ENCODE results near the gene ZNF787.

The ZNF787 gene

GRCh38 chr19:56136362-56136761, 15.3 kb upstream of the ZNF787 start:
- no peak overlapping the region for H3K27ac ChIP-seq (ENCODE audit: low read length)
- no peaks in the 10 kb centered on the region for H3K27me3 ChIP-seq (ENCODE audit: control insufficient read depth, insufficient read depth, low read length)
- peaks cover 2% of the 10 kb centered on the region; the same call in 1 of the 2 replicates for H3K4me1 ChIP-seq (ENCODE audit: control insufficient read depth, insufficient read depth, low read length)
- H3K4me3 ChIP-seq (ENCODE audit: low read length) = no peak overlapping the region
- WGBS (ENCODE audit: insufficient coverage, insufficient read length) = no CpG with 5 or more reads among the region's 10 CpGs
- no peaks in the 10 kb centered on the region for H3K36me3 ChIP-seq (ENCODE audit: control insufficient read depth, insufficient read depth, low read length)
- no peaks in the 10 kb centered on the region for H3K9me3 ChIP-seq (ENCODE audit: control insufficient read depth, insufficient read depth, low read length)
- no peak for DNase-seq (ENCODE audit: low read depth, low spot score)

GRCh38 chr19:56134654-56134921, 13.5 kb upstream of the ZNF787 start:
- no peak for DNase-seq (ENCODE audit: low read depth, low spot score)
- no peak overlapping the region for H3K4me3 ChIP-seq (ENCODE audit: low read length)
- no peaks in the 10 kb centered on the region for H3K9me3 ChIP-seq (ENCODE audit: control insufficient read depth, insufficient read depth, low read length)
- no peaks in the 10 kb centered on the region for H3K36me3 ChIP-seq (ENCODE audit: control insufficient read depth, insufficient read depth, low read length)
- no peak overlapping the region for H3K27ac ChIP-seq (ENCODE audit: low read length)
- peaks cover 2% of the 10 kb centered on the region; the same call in 1 of the 2 replicates for H3K4me1 ChIP-seq (ENCODE audit: control insufficient read depth, insufficient read depth, low read length)
- H3K27me3 ChIP-seq (ENCODE audit: control insufficient read depth, insufficient read depth, low read length) = no peaks in the 10 kb centered on the region
- WGBS (ENCODE audit: insufficient coverage, insufficient read length) = no CpG with 5 or more reads among the region's 5 CpGs

DNA sequence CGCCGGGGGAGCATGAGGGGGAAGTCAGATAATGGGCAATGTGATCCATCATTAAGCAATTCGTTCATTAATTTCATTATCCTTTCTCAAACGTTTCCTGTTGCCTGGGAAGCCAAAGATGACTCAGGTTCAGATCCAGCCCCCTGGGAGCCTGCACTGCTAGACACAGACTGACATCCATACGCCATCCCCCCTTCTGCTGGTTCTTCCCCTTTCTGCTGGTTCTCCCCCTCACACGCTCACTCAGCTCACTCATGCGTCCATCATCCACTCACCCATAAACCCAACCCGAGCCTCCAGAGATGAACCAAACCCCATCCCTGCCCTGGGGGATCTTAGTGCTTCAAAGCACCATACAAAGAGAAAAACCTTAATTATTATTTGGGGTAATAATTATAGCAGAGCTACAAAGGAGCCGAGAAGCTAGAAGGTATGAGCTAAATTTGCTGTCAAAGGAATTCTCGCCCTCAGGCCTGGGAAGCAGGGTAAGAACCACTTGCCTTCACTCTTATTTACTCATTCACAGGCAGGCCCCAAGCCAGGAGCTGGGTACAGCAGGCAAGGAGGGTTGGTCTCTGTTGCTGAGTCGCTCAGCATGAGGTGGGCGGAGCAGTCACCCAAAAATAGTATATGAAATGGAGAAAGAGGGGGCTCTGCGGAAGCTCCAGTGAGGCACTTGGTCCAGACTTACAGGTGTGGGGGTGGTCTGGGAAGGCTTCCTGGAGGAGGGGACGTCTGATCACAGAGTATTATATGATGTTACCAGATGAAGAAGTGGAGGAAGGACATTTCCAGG, 13.0 kb upstream of the ZNF787 start:
- Histone ChIP-seq H3K4me1 (ENCODE audit: control insufficient read depth, insufficient read depth, low read length) (peaks cover 2% of the 10 kb centered on the region; the same call in 1 of the 2 replicates), H3K27ac (ENCODE audit: low read length) (no peak overlapping the region), H3K4me3 (ENCODE audit: low read length) (no peak overlapping the region), H3K36me3 (ENCODE audit: control insufficient read depth, insufficient read depth, low read length) (no peaks in the 10 kb centered on the region), H3K27me3 (ENCODE audit: control insufficient read depth, insufficient read depth, low read length) (no peaks in the 10 kb centered on the region), H3K9me3 (ENCODE audit: control insufficient read depth, insufficient read depth, low read length) (no peaks in the 10 kb centered on the region)
- no peak for DNase-seq (ENCODE audit: low read depth, low spot score)
- no CpG with 5 or more reads among the region's 14 CpGs for WGBS (ENCODE audit: insufficient coverage, insufficient read length)

DNA sequence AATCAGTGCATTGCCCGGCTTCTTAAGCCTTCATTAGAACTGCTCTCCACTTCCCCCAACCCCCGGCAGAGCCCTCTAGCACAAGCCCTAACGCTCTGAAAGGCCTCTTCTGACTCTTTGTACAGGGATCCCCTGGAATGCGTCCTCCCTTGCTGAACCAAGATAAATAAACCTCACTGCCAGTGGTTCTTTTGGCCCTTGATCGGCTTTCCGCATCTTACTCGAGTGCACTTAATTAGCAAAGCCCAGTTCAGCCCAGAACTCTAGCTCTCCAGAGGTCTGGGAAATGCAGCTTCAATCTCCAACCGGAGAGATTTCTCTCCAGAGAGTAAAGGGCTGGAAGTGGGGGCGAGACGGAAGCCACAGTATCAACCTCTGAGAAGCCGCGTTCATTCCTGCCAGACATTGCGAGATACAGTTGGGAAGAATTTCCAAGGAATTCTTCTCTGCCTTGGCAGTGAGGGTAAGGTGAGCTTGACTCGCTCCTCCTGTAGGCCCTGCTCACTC, 11.3 kb upstream of the ZNF787 start:
- Histone ChIP-seq H3K9me3 (ENCODE audit: control insufficient read depth, insufficient read depth, low read length) (no peaks in the 10 kb centered on the region), H3K4me1 (ENCODE audit: control insufficient read depth, insufficient read depth, low read length) (peaks cover 2% of the 10 kb centered on the region; the same call in 1 of the 2 replicates), H3K27me3 (ENCODE audit: control insufficient read depth, insufficient read depth, low read length) (no peaks in the 10 kb centered on the region), H3K4me3 (ENCODE audit: low read length) (no peak overlapping the region), H3K27ac (ENCODE audit: low read length) (no peak overlapping the region), H3K36me3 (ENCODE audit: control insufficient read depth, insufficient read depth, low read length) (no peaks in the 10 kb centered on the region)
- no CpG with 5 or more reads among the region's 14 CpGs for WGBS (ENCODE audit: insufficient coverage, insufficient read length)
- DNase-seq (ENCODE audit: low read depth, low spot score) = no peak

DNA sequence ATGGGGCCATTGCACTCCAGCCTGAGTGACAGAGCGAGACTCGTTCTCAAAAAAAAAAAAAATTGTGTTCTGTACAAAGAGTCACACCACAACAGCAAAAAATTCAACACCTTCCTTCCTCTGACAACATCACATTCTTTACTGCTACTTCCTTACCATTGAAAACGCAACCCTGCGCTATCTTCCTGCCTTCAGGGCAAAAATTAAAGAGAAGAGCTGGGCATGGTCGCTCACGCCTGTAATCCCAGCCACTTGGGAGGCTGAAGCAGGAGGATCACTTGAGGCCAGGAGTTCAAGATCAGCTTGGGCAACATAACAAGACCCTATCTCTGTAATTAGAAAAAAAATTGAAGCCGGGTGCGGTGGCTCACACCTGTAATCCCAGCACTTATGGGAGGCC, 10.6 kb upstream of the ZNF787 start:
- Histone ChIP-seq H3K27ac (ENCODE audit: low read length) (no peak overlapping the region), H3K4me3 (ENCODE audit: low read length) (no peak overlapping the region), H3K4me1 (ENCODE audit: control insufficient read depth, insufficient read depth, low read length) (peaks cover 2% of the 10 kb centered on the region; the same call in 1 of the 2 replicates), H3K36me3 (ENCODE audit: control insufficient read depth, insufficient read depth, low read length) (no peaks in the 10 kb centered on the region), H3K27me3 (ENCODE audit: control insufficient read depth, insufficient read depth, low read length) (no peaks in the 10 kb centered on the region), H3K9me3 (ENCODE audit: control insufficient read depth, insufficient read depth, low read length) (no peaks in the 10 kb centered on the region)
- no CpG with 5 or more reads among the region's 8 CpGs for WGBS (ENCODE audit: insufficient coverage, insufficient read length)
- DNase-seq (ENCODE audit: low read depth, low spot score) = no peak

- Histone ChIP-seq H3K27me3 (ENCODE audit: control insufficient read depth, insufficient read depth, low read length) (no peaks in the 10 kb centered on the region), H3K4me1 (ENCODE audit: control insufficient read depth, insufficient read depth, low read length) (no peaks in the 10 kb centered on the region; the same call in 1 of the 2 replicates), H3K9me3 (ENCODE audit: control insufficient read depth, insufficient read depth, low read length) (no peaks in the 10 kb centered on the region), H3K36me3 (ENCODE audit: control insufficient read depth, insufficient read depth, low read length) (no peaks in the 10 kb centered on the region), H3K4me3 (ENCODE audit: low read length) (no peak overlapping the region), H3K27ac (ENCODE audit: low read length) (no peak overlapping the region)
- WGBS (ENCODE audit: insufficient coverage, insufficient read length) = no CpG with 5 or more reads among the region's 7 CpGs
- DNase-seq (ENCODE audit: low read depth, low spot score) = no peak
These were observed 8.9 kb upstream of the ZNF787 start for GRCh38 chr19:56130006-56130405.

DNA sequence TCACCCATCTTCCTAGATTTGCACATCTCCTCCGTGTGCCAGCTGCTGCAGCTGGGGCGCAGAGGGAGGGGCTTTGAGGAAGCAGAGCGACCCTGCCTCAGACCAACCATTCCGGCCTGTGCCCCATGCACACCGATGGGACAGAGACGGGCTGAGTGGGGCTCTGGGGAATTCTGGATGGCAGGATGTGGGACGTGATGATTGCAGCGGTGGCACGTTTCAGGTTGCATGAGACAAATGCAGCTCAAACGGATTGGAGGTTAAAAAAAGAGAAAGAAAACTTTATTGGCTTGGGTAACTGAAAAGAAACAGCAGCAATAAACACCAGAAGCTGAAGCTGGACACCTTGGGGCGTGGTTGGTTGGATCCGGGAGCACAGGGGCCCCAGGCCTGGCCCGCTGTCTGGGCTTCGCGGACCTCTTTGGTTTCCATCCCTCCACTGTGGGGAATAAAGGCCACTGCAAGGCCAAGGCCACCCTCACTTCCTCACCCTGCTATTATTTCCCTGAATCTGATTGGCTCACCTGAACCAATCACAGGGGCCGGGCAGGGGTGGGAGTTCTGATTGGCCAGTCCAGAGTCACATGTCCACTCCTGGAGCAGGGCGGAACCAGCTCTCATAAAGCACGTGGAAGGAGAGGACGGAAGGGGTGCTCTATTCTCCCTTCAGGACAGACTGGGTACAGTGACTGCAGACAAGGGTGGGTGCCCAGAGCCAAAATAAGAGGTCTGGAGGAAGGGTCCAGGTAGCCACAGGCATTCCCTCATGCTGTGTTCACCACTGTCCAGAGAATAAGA, 6.1 kb upstream of the ZNF787 start:
- no CpG with 5 or more reads among the region's 19 CpGs for WGBS (ENCODE audit: insufficient coverage, insufficient read length)
- H3K4me3 ChIP-seq (ENCODE audit: low read length) = no peak overlapping the region

DNA sequence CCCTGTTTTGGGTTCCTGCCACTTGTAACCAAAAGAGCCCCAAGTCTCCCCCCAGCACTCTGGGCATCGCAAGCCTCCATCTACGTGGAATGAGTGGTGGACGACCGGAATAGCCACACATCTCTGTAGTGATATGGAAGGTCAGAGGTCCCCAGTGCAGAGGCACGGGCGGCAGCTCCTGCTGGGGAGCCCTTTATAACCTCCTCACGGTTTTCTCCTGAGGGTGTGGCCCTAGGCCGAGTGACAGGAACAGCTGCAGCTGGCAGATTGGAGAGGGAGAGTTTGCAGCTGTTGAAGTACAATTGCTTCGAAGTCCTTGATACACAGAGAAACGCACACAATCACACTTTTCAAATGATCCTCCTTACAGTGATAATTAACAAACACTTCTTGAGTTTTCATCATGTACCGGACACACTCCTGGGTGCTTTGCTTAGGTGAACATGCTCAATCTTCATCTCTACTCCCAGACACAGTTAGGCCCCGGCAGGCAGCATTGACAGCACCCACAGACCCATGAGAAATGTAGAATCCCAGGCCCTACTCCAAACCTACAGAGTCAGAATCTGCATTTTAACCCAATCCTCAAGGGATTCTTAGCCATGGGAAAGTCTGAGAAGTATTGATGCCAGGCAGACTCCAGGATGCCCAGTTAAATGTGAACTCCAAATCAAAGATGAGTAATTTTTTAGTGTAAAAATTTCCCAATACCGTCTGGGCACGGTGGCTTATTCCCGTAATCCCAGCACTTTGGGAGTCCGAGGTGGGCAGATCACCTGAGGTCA, 4.9 kb upstream of the ZNF787 start:
- Histone ChIP-seq H3K36me3 (ENCODE audit: control insufficient read depth, insufficient read depth, low read length) (no peaks in the 10 kb centered on the region), H3K4me1 (ENCODE audit: control insufficient read depth, insufficient read depth, low read length) (no peaks in the 10 kb centered on the region), H3K27me3 (ENCODE audit: control insufficient read depth, insufficient read depth, low read length) (no peaks in the 10 kb centered on the region), H3K27ac (ENCODE audit: low read length) (no peak overlapping the region), H3K9me3 (ENCODE audit: control insufficient read depth, insufficient read depth, low read length) (no peaks in the 10 kb centered on the region), H3K4me3 (ENCODE audit: low read length) (no peak overlapping the region)
- WGBS (ENCODE audit: insufficient coverage, insufficient read length) = no CpG with 5 or more reads among the region's 16 CpGs
- DNase-seq (ENCODE audit: low read depth, low spot score) = no peak

More for the DNA sequence above, 6.1 kb upstream of the ZNF787 start:
- Histone ChIP-seq H3K27me3 (ENCODE audit: control insufficient read depth, insufficient read depth, low read length) (no peaks in the 10 kb centered on the region), H3K27ac (ENCODE audit: low read length) (no peak overlapping the region), H3K9me3 (ENCODE audit: control insufficient read depth, insufficient read depth, low read length) (no peaks in the 10 kb centered on the region), H3K4me1 (ENCODE audit: control insufficient read depth, insufficient read depth, low read length) (no peaks in the 10 kb centered on the region), H3K36me3 (ENCODE audit: control insufficient read depth, insufficient read depth, low read length) (no peaks in the 10 kb centered on the region)
- no peak for DNase-seq (ENCODE audit: low read depth, low spot score)

GRCh38 chr19:56124578-56124977, 3.5 kb upstream of the ZNF787 start:
- WGBS (ENCODE audit: insufficient coverage, insufficient read length) = 100% methylated on average over 1 of the region's 4 CpGs
- Histone ChIP-seq H3K27me3 (ENCODE audit: control insufficient read depth, insufficient read depth, low read length) (no peaks in the 10 kb centered on the region), H3K9me3 (ENCODE audit: control insufficient read depth, insufficient read depth, low read length) (no peaks in the 10 kb centered on the region), H3K27ac (ENCODE audit: low read length) (no peak overlapping the region), H3K36me3 (ENCODE audit: control insufficient read depth, insufficient read depth, low read length) (no peaks in the 10 kb centered on the region), H3K4me1 (ENCODE audit: control insufficient read depth, insufficient read depth, low read length) (no peaks in the 10 kb centered on the region), H3K4me3 (ENCODE audit: low read length) (no peak overlapping the region)
- no peak for DNase-seq (ENCODE audit: low read depth, low spot score)

- H3K4me3 ChIP-seq (ENCODE audit: low read length) = no peak overlapping the region
- no peaks in the 10 kb centered on the region for H3K4me1 ChIP-seq (ENCODE audit: control insufficient read depth, insufficient read depth, low read length)
- DNase-seq (ENCODE audit: low read depth, low spot score) = no peak
- no peaks in the 10 kb centered on the region for H3K27me3 ChIP-seq (ENCODE audit: control insufficient read depth, insufficient read depth, low read length)
- no peaks in the 10 kb centered on the region for H3K36me3 ChIP-seq (ENCODE audit: control insufficient read depth, insufficient read depth, low read length)
- H3K27ac ChIP-seq (ENCODE audit: low read length) = no peak overlapping the region
- no peaks in the 10 kb centered on the region for H3K9me3 ChIP-seq (ENCODE audit: control insufficient read depth, insufficient read depth, low read length)
- WGBS (ENCODE audit: insufficient coverage, insufficient read length) = no CpG with 5 or more reads among the region's 16 CpGs
These were observed 2.3 kb upstream of the ZNF787 start for GRCh38 chr19:56123266-56123891.
